B cell (primary cell): ENCODE data around the gene D2HGDH. TPM values are rescaled to one million over a fixed set of nuclear protein-coding genes. Genes with fewer than 3 reads are reported as not detected.

Experiments used
- ATAC-seq: fragments of 200-7000 bp; cut with Tn5 transposase; one replicate; pipeline ENCODE4 v1.10.0; 2021; ENCODE audit warnings: low read depth, mild to moderate bottlenecking, moderate number of reproducible peaks, moderate library complexity
- CTCF ChIA-PET: fragments of 350-600 bp; sonication (Branson Sonifier 250); formaldehyde crosslinking; loops from one replicate; lab custom pipeline; 2021; ENCODE audit warnings: antibody characterized with exemption, inconsistent platforms; lab: Charles Lee
- POLR2A ChIA-PET: fragments of 350-600 bp; sonication (Branson Sonifier 250); formaldehyde crosslinking; loops from one replicate; lab custom pipeline; 2021; ENCODE audit warnings: antibody characterized with exemption; lab: Charles Lee
- DNase-seq: peaks from one replicate; pipeline ENCODE4 v3.0.0; 2013
- H2AFZ ChIP-seq: 2 replicates; pipeline ENCODE4 v1.6.1; 2012; ENCODE audit warnings: mild to moderate bottlenecking, low read depth, low read length; ENCODE audit not compliant: insufficient read depth, poor library complexity, severe bottlenecking
- H3K27ac ChIP-seq, 2 donors: 1 replicate in 1 of 2; 2 replicates in 1 of 2; pipeline ENCODE4 v1.5.1; 2012 to 2013; ENCODE audit warnings: low read length in 2 of 2, mild to moderate bottlenecking in 2 of 2, moderate library complexity in 1 of 2
- H3K27me3 ChIP-seq, 4 experiments: fragments of 200-600 bp in 1 of 4; sonication (generic) in 1 of 4; replicated peaks in 1 of 4; 1 replicate in 2 of 4; 2 replicates in 2 of 4; pipeline versions ENCODE4 v1.6.1 to v1.7.0; 2013 to 2016; ENCODE audit warnings: low read length in 3 of 4, mild to moderate bottlenecking in 2 of 4, mixed read lengths in 1 of 4, moderate library complexity in 1 of 4; ENCODE audit not compliant: insufficient read depth in 4 of 4, control insufficient read depth in 3 of 4; ENCODE audit errors: control extremely low read depth in 1 of 4
- H3K36me3 ChIP-seq, 2 experiments: replicated peaks in 1 of 2; 1 replicate in 1 of 2; 2 replicates in 1 of 2; pipeline versions ENCODE4 v1.6.1 to v1.7.1; 2013; ENCODE audit warnings: low read length in 1 of 2; ENCODE audit not compliant: insufficient read depth in 2 of 2, control insufficient read depth in 1 of 2; ENCODE audit errors: control extremely low read depth in 1 of 2, extremely low read depth in 1 of 2
- H3K4me1 ChIP-seq, 2 donors: fragments of 200-600 bp in 1 of 2; sonication (generic) in 1 of 2; 1 replicate in 1 of 2; 2 replicates in 1 of 2; pipeline versions ENCODE4 v1.5.1 to v1.6.1; 2013 to 2017; ENCODE audit warnings: low read length in 2 of 2; ENCODE audit not compliant: control insufficient read depth in 2 of 2, insufficient read depth in 2 of 2
- H3K4me2 ChIP-seq: replicated peaks from 2 replicates; pipeline ENCODE3; 2012; ENCODE audit warnings: mild to moderate bottlenecking, low read depth, low read length; ENCODE audit not compliant: poor library complexity, severe bottlenecking
- H3K4me3 ChIP-seq, 5 experiments: fragments of 200-600 bp in 1 of 5; sonication (generic) in 1 of 5; 1 replicate in 3 of 5; 2 replicates in 2 of 5; pipeline versions ENCODE4 v1.5.1 to v1.7.0; 2011 to 2016; ENCODE audit warnings: low read length in 4 of 5, mild to moderate bottlenecking in 4 of 5, low read depth in 2 of 5, control low read depth in 1 of 5, moderate library complexity in 1 of 5; ENCODE audit not compliant: insufficient read depth in 1 of 5; ENCODE audit errors: control extremely low read depth in 1 of 5, extremely low read depth in 1 of 5
- H3K79me2 ChIP-seq: fragments of 200-600 bp; sonication (generic); one replicate; pipeline ENCODE4 v1.6.0; 2016; ENCODE audit warnings: low read length; ENCODE audit not compliant: control insufficient read depth, insufficient read depth
- H3K9ac ChIP-seq: fragments of 200-600 bp; sonication (generic); 2 replicates; pipeline ENCODE4 v1.6.1; 2017; ENCODE audit warnings: mild to moderate bottlenecking, low read length, moderate library complexity
- H3K9me3 ChIP-seq, 3 donors: one replicate each; pipeline versions ENCODE4 v1.6.1 to v1.7.1; 2013; ENCODE audit warnings: low read length in 2 of 3; ENCODE audit not compliant: control insufficient read depth in 2 of 3, insufficient read depth in 1 of 3; ENCODE audit errors: control extremely low read depth in 1 of 3
- H4K20me1 ChIP-seq: 2 replicates; pipeline ENCODE4 v1.6.0; 2012; ENCODE audit warnings: mild to moderate bottlenecking, low read length; ENCODE audit not compliant: insufficient read depth, control insufficient read depth, poor library complexity, severe bottlenecking
- H3K27ac Mint-ChIP-seq: one replicate; pipeline ENCODE4 v1.8.0; 2021; ENCODE audit warnings: mixed read lengths
- H3K27me3 Mint-ChIP-seq: one replicate; pipeline ENCODE4 v1.8.0; 2021; ENCODE audit warnings: mixed read lengths
- H3K4me1 Mint-ChIP-seq: one replicate; pipeline ENCODE4 v1.8.0; 2021; ENCODE audit warnings: mixed read lengths
- H3K4me3 Mint-ChIP-seq: one replicate; pipeline ENCODE4 v1.8.0; 2021; ENCODE audit warnings: mixed read lengths
- H3K9me3 Mint-ChIP-seq: one replicate; pipeline ENCODE4 v1.8.0; 2022; ENCODE audit warnings: mixed read lengths; ENCODE audit not compliant: insufficient read depth
- EZH2 ChIP-seq: IDR thresholded peaks from 2 replicates; pipeline ENCODE4 v1.6.1; 2012; ENCODE audit warnings: borderline replicate concordance, low read depth, mild to moderate bottlenecking, moderate library complexity, low read length; ENCODE audit not compliant: insufficient read depth, poor library complexity, severe bottlenecking
- WGBS: methylation state at CpG from one replicate; pipeline ENCODE4 v1.1.5; 2013; ENCODE audit warnings: missing lambda C conversion rate; ENCODE audit not compliant: insufficient coverage; 5-methylcytosine and 5-hydroxymethylcytosine counted together
- intact Hi-C: fragments of 100-400 bp; cut with micrococcal nuclease; formaldehyde crosslinking; loops from one replicate; pipeline ENCODE4 v1.10.0; 2022
- polyA minus RNA-seq: library from RNA; depleted of rRNA, polyadenylated mRNA; stranded (reverse); fragments of >200 nt; gene quantifications from 2 replicates; pipeline ENCODE4 v1.2.3, GENCODE V29; 2012
- polyA plus RNA-seq: library from polyadenylated mRNA; depleted of rRNA; stranded (reverse); fragments of >200 nt; gene quantifications from 2 replicates; pipeline ENCODE4 v1.2.3, GENCODE V29; 2012
- total RNA-seq, 2 donors: library from RNA; stranded (reverse); fragments of 120-200 nt in 1 of 2; gene quantifications; 1 replicate in 1 of 2; 2 replicates in 1 of 2; pipeline versions ENCODE4 v1.2.3 to v1.2.4, GENCODE V29; 2013 to 2022
- TF ChIP-seq, protein P1 (sequence below): fragments of 200-600 bp; IDR thresholded peaks from one replicate; pipeline ENCODE4 v1.8.0; 2022; ENCODE audit warnings: antibody characterized with exemption, mild to moderate bottlenecking

D2HGDH gene
- 57.1 and 67.7 TPM in 2 replicates for total RNA-seq
- 11.6 TPM for total RNA-seq (2013)
- polyA plus RNA-seq: 44.0 and 64.5 TPM in 2 replicates
- polyA minus RNA-seq: 25.3 and 29.6 TPM in 2 replicates

DNA sequence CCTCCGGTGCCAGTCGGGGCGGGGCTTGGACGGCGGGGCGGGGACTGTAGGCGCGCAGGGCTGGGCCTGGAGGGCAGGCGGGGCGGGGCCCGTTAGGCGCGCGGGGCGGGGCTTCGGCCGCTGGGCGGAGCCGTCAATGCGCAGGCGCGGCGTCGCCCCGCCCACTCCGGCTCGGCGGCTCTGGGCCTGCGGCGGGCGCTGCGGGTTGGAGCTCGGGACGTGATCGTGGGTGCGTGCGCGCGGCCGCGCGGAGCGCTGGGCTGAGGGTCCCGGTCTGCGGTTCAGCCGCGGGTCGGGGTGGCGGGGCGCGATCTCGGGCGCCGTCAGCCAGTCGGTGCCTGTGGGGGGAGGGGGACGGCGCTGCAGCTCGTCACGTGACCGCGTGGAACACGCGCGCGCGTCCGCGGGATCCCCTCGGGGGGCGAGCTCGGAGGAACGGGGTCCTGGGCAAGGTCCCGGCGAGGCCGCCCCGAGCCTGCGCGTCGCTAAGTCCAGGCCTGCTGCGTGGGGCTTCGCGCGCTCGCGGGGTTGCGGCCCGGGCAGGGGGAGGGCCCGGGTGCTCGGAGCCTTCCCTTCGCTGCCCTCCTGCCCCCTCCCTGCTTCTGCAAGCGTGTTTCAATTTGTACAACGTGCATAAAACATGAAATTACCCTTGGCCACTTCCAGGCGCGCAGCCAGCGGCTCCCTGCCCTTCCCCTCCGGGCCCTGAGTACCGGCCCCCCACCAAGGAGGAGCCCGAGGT, at the start of gene D2HGDH:
Gene D2HGDH, plus strand, starts transcription at position 164 of the 742 bp plus-strand sequence. CDS start 595 bp downstream, outside the sequence.
- H3K27me3 ChIP-seq: no peaks in the 10 kb centered on the region
- TF ChIP-seq, protein P1, sequence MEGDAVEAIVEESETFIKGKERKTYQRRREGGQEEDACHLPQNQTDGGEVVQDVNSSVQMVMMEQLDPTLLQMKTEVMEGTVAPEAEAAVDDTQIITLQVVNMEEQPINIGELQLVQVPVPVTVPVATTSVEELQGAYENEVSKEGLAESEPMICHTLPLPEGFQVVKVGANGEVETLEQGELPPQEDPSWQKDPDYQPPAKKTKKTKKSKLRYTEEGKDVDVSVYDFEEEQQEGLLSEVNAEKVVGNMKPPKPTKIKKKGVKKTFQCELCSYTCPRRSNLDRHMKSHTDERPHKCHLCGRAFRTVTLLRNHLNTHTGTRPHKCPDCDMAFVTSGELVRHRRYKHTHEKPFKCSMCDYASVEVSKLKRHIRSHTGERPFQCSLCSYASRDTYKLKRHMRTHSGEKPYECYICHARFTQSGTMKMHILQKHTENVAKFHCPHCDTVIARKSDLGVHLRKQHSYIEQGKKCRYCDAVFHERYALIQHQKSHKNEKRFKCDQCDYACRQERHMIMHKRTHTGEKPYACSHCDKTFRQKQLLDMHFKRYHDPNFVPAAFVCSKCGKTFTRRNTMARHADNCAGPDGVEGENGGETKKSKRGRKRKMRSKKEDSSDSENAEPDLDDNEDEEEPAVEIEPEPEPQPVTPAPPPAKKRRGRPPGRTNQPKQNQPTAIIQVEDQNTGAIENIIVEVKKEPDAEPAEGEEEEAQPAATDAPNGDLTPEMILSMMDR: no peak
- TF ChIP-seq EZH2: no peak
- H3K79me2 ChIP-seq: peaks cover 12% of the 10 kb centered on the region
- no peaks in the 10 kb centered on the region for H4K20me1 ChIP-seq
- WGBS: under 1% methylated on average over 98 of the region's 98 CpGs
- peak within 1 kb of the TSS; percentile 92 for H2AFZ ChIP-seq
- Mint-ChIP-seq H3K27me3 (no peaks in the 10 kb centered on the region), H3K9me3 (no peaks in the 10 kb centered on the region), H3K4me1 (peaks cover 38% of the 10 kb centered on the region), H3K4me3 (peak within 1 kb of the TSS; percentile 92), H3K27ac (peak within 1 kb of the TSS; percentile 81)
- peak within 1 kb of the TSS; percentile 90 for H3K4me2 ChIP-seq
- DNase-seq (peak; percentile 93), ATAC-seq (peak; percentile 96)
- peaks cover 0 to 5% (median 0%) of the 10 kb centered on the region in 3 donors for H3K9me3 ChIP-seq
- H3K27ac ChIP-seq: peak within 1 kb of the TSS; percentile 40 to 84
- no peaks in the 10 kb centered on the region for H3K36me3 ChIP-seq
- peaks cover 4 to 30% of the 10 kb centered on the region in 2 donors for H3K4me1 ChIP-seq
- intact Hi-C loops: loop anchor here (1.0 kb wide), 5 partner anchors 32 to 376 kb away; partner anchors contain the start of genes DTYMK and ING5
- peak within 1 kb of the TSS; percentile 86 for H3K9ac ChIP-seq
- POLR2A ChIA-PET: interaction anchor here (0.6 to 2.9 kb wide), 7 partner anchors 33 to 1174 kb away, joined by 3 to 30 read pairs (median 4); partner anchors contain the start of genes ATG4B, DTYMK, ING5 and THAP4
- CTCF ChIA-PET: interaction anchor here (0.8 to 5.8 kb wide), 8 partner anchors 13 to 144 kb away, joined by 3 to 41 read pairs (median 6); partner anchors contain the start of gene ING5
- peak within 1 kb of the TSS; percentile 5 to 94 (median 83) for H3K4me3 ChIP-seq
